Heart right ventricle (tissue), 16 donors: ENCODE data around the gene ADGRE1. TPM values are rescaled to one million over a fixed set of nuclear protein-coding genes. Genes with fewer than 3 reads are reported as not detected.

Experiments used
- ATAC-seq, 8 donors: fragments of 200-7000 bp; cut with Tn5 transposase; one replicate each; pipeline ENCODE4 v1.9.1; 2020; ENCODE audit warnings: mild to moderate bottlenecking in 8 of 8, moderate library complexity in 8 of 8, moderate number of reproducible peaks in 1 of 8
- DNase-seq, 2 donors: peaks; one replicate each; pipeline ENCODE4 v3.0.0-alpha.2; 2020
- H3K27ac ChIP-seq, 10 donors: fragments of 200-600 bp; sonication (generic) in 2 of 10; one replicate each; pipeline versions ENCODE4 v1.5.0 to v1.8.0; 2020 to 2022; ENCODE audit warnings: mild to moderate bottlenecking in 3 of 10
- H3K27me3 ChIP-seq, 7 donors: fragments of 200-600 bp; one replicate each; pipeline ENCODE4 v1.8.0; 2021 to 2022; ENCODE audit warnings: mild to moderate bottlenecking in 2 of 7
- H3K36me3 ChIP-seq, 9 donors: fragments of 200-600 bp; sonication (generic) in 1 of 9; one replicate each; pipeline versions ENCODE4 v1.5.0 to v1.8.0; 2020 to 2022; ENCODE audit warnings: mild to moderate bottlenecking in 2 of 9
- H3K4me1 ChIP-seq, 9 donors: fragments of 200-600 bp; sonication (generic) in 1 of 9; one replicate each; pipeline versions ENCODE4 v1.5.0 to v1.8.0; 2020 to 2022; ENCODE audit warnings: mild to moderate bottlenecking in 4 of 9
- H3K4me3 ChIP-seq, 10 donors: fragments of 200-600 bp; sonication (generic) in 2 of 10; one replicate each; pipeline versions ENCODE4 v1.5.0 to v1.8.0; 2020 to 2022; ENCODE audit warnings: mild to moderate bottlenecking in 7 of 10, moderate library complexity in 2 of 10
- H3K9me3 ChIP-seq, 11 donors: fragments of 200-600 bp in 10 of 11; sonication (generic) in 2 of 11; one replicate each; pipeline versions ENCODE4 v1.5.0 to v1.8.0; 2013 to 2022; ENCODE audit warnings: mild to moderate bottlenecking in 2 of 11, control low read depth in 1 of 11, moderate library complexity in 1 of 11
- CTCF ChIP-seq, 9 donors: fragments of 200-600 bp; sonication (generic) in 2 of 9; IDR thresholded peaks; one replicate each; pipeline versions ENCODE4 v1.5.0 to v1.8.0; 2021 to 2022; ENCODE audit warnings: antibody characterized with exemption in 9 of 9, mild to moderate bottlenecking in 5 of 9, moderate library complexity in 1 of 9
- WGBS, 2 donors: extraction: QIAGEN DNeasy Blood & Tissue Kit; methylation state at CpG; one replicate each; pipeline ENCODE4 v1.1.7; 2013; ENCODE audit warnings: inconsistent platforms in 1 of 2; 5-methylcytosine and 5-hydroxymethylcytosine counted together
- intact Hi-C, 10 donors: fragments of 100-400 bp; cut with DNase I; formaldehyde crosslinking; loops; one replicate each; pipeline versions ENCODE4 v1.11.1 to v1.14.2; 2022
- polyA plus RNA-seq, 2 donors: library from polyadenylated mRNA; stranded (reverse); fragments of 200-250 nt; gene quantifications; one replicate each; pipeline ENCODE4 v1.2.3, GENCODE V29; 2013
- total RNA-seq, 10 donors: library from RNA; stranded (reverse); fragmentation: NEBNext Ultra II Directional in 3 of 10; extraction: Animal tissue kit (Norgen Biotek cat#: 25700) in 3 of 10; gene quantifications; one replicate each; pipeline versions ENCODE4 v1.2.1 to v1.2.4, GENCODE V29; 2021 to 2023
- donor health status: Arrhythmogenic right ventricular cardiomyopathy.
- donor health status: ischemic (EF 13 %, LVEDD 7.1; RV severe dilation, severe dysfunction).
- donor health status: healthy with polysubstance abuse.
- donor health status: DM: no; HTN: yes; CAD: no.
- donor health status: DM: no; HTN: no; CAD: no.
- donor health status: ischemic (EF 25% LVEDD 6.9; RV normal size, moderate dysfunction).
- donor health status: ischemic (EF 25% LVEDD 5.7; RV mildly dilated, moderate dysfunction).
- donor health status: healthy.
- donor health status: DM: yes; HTN: yes; CAD: no.
- donor health status: Ischemic cardiomyopathy.
- donor health status: ischemic (EF 35%, LVEDD 5.7; RV mildly dilated, moderate dysfunction).
- donor health status: nonischemic (EF 11% LVEDD 7.7; RV severe dilation, severe dysfunction).
- donor health status: DM: yes; HTN: yes; CAD: no.
- donor health status: PGD.
- donor health status: ischemic (EF 29% LVEDD 5.4; RV normal size, mild dysfunction).
- donor health status: nonischemic (EF 23%, LVEDD 6.1; RV moderate dilation, normal function).

ADGRE1 gene
- total and polyA plus RNA-seq, 12 donors: 0.09 to 4.8 (median 0.19) TPM; not detected in 3

GRCh38 chr19:6930190-6930589, 42.8 kb downstream of the ADGRE1 start:
- Histone ChIP-seq H3K27ac (no peak overlapping the region), H3K4me3 (no peak overlapping the region), H3K27me3 (peaks cover 0 to 4% (median 0%) of the 10 kb centered on the region in 7 donors), H3K4me1 (no peaks in the 10 kb centered on the region), H3K9me3 (peaks cover 0 to 63% (median 19%) of the 10 kb centered on the region in 11 donors), H3K36me3 (peaks cover 0 to 2% (median 0%) of the 10 kb centered on the region in 9 donors)
- no peak for DNase-seq
- 57 to 64% methylated on average over 3 of the region's 3 CpGs for WGBS, 2 donors
- TF ChIP-seq CTCF (IDR thresholded peaks at IDR 0.05): no peak
- no peak for ATAC-seq
- intact Hi-C loops: no loop called here

- Histone ChIP-seq H3K36me3 (peaks cover 0 to 2% (median 0%) of the 10 kb centered on the region in 9 donors), H3K9me3 (peaks cover 0 to 55% (median 14%) of the 10 kb centered on the region in 11 donors), H3K4me3 (no peak overlapping the region), H3K27ac (no peak overlapping the region), H3K27me3 (peaks cover 0 to 4% (median 0%) of the 10 kb centered on the region in 7 donors), H3K4me1 (no peaks in the 10 kb centered on the region)
- intact Hi-C loops: no loop called here
- WGBS, 2 donors: 52 to 59% methylated on average over 3 of the region's 3 CpGs
- ATAC-seq (no peak), DNase-seq (no peak)
- no peak for TF ChIP-seq CTCF (IDR thresholded peaks at IDR 0.05)
Measured at GRCh38 chr19:6935069-6935468, 47.7 kb downstream of the ADGRE1 start.

- Histone ChIP-seq H3K9me3 (peaks cover 0 to 50% (median 8%) of the 10 kb centered on the region in 11 donors), H3K4me3 (no peak overlapping the region), H3K36me3 (no peaks in the 10 kb centered on the region), H3K27me3 (peaks cover 0 to 4% (median 0%) of the 10 kb centered on the region in 7 donors), H3K27ac (no peak overlapping the region), H3K4me1 (no peaks in the 10 kb centered on the region)
- whole genome bisulfite sequencing, 2 donors: 69 to 73% methylated on average over 5 of the region's 5 CpGs
- TF ChIP-seq CTCF (IDR thresholded peaks at IDR 0.05): no peak
- no peak for ATAC-seq
- intact Hi-C loops: no loop called here
- DNase-seq: no peak
Measured at GRCh38 chr19:6935618-6936017, 48.2 kb downstream of the ADGRE1 start.

- H3K4me1 ChIP-seq: peaks cover 0 to 3% (median 0%) of the 10 kb centered on the region in 9 donors
- DNase-seq (no peak), ATAC-seq (no peak)
- WGBS, 2 donors: 48 to 52% methylated on average over 3 of the region's 3 CpGs
- no peaks in the 10 kb centered on the region for H3K9me3 ChIP-seq
- no peak overlapping the region for H3K4me3 ChIP-seq
- H3K36me3 ChIP-seq: no peaks in the 10 kb centered on the region
- peaks cover 0 to 20% (median 6%) of the 10 kb centered on the region in 7 donors for H3K27me3 ChIP-seq
- no peak for TF ChIP-seq CTCF (IDR thresholded peaks at IDR 0.05)
- intact Hi-C loops: no loop called here
- H3K27ac ChIP-seq: no peak overlapping the region
Measured at GRCh38 chr19:6945733-6946132, 58.4 kb downstream of the ADGRE1 start.
